SK-N-SH treated with all-trans-retinoic acid at 6 μM for 48 hours (cell line): Measurements from ENCODE around the gene POU6F2.
"Not testable (repeated sequence)": the region's sequence is repeated elsewhere in the genome, so short reads cannot be mapped to it uniquely, and the experiment has no call there.

ENCODE experiments used
- ATAC-seq: fragments of 200-7000 bp; cut with Tn5 transposase; 3 replicates; pipeline ENCODE4 v1.9.1; 2020; ENCODE audit warnings: mild to moderate bottlenecking, moderate library complexity
- ARNTL ChIP-seq: fragments of 450-650 bp; formaldehyde crosslinking; IDR thresholded peaks from 2 replicates; pipeline ENCODE4 v1.5.0; 2020; ENCODE audit warnings: low read depth, mild to moderate bottlenecking, moderate library complexity, borderline replicate concordance
- BACH2 ChIP-seq: fragments of 250-450 bp; sonication (Bioruptor Pico); IDR thresholded peaks from 2 replicates; pipeline ENCODE4 v1.9.0; 2021; ENCODE audit warnings: mild to moderate bottlenecking, borderline replicate concordance
- CSDC2 ChIP-seq: fragments of 250-450 bp; sonication (Bioruptor Pico); IDR thresholded peaks from 2 replicates; pipeline ENCODE4 v1.5.0; 2020; ENCODE audit warnings: mild to moderate bottlenecking, moderate library complexity
- CSRNP3 ChIP-seq: fragments of 250-450 bp; sonication (Bioruptor Pico); IDR thresholded peaks from 2 replicates; pipeline ENCODE4 v1.5.1; 2021; ENCODE audit warnings: mild to moderate bottlenecking, moderate library complexity
- ESRRG ChIP-seq: fragments of 250-450 bp; sonication (Bioruptor Pico); IDR thresholded peaks from 2 replicates; pipeline ENCODE4 v1.6.1; 2021; ENCODE audit warnings: mild to moderate bottlenecking
- GLIS3 ChIP-seq: fragments of 250-450 bp; sonication (Bioruptor Pico); IDR thresholded peaks from 2 replicates; pipeline ENCODE4 v1.5.0; 2020; ENCODE audit warnings: mild to moderate bottlenecking, moderate library complexity
- OSR1 ChIP-seq: fragments of 250-450 bp; sonication (Bioruptor Pico); IDR thresholded peaks from 2 replicates; pipeline ENCODE4 v1.8.0; 2022; ENCODE audit warnings: moderate library complexity, mild to moderate bottlenecking, inconsistent platforms
- PATZ1 ChIP-seq: fragments of 250-450 bp; sonication (Bioruptor Pico); IDR thresholded peaks from 2 replicates; pipeline ENCODE4 v1.8.0; 2020; ENCODE audit warnings: mild to moderate bottlenecking, moderate library complexity, borderline replicate concordance
- POU6F1 ChIP-seq: fragments of 250-450 bp; sonication (Bioruptor Pico); IDR thresholded peaks from 2 replicates; pipeline ENCODE4 v1.8.0; 2021; ENCODE audit warnings: low read depth, mild to moderate bottlenecking, moderate library complexity, borderline replicate concordance
- PPARA ChIP-seq: fragments of 250-450 bp; sonication (Bioruptor Pico); IDR thresholded peaks from 2 replicates; pipeline ENCODE4 v1.5.0; 2020; ENCODE audit warnings: mild to moderate bottlenecking, borderline replicate concordance
- SNAI2 ChIP-seq: fragments of 250-450 bp; sonication (Bioruptor Pico); IDR thresholded peaks from 2 replicates; pipeline ENCODE4 v1.5.0; 2020; ENCODE audit warnings: mild to moderate bottlenecking, moderate library complexity
- TCF4 ChIP-seq: fragments of 250-450 bp; sonication (Bioruptor Pico); IDR thresholded peaks from 2 replicates; pipeline ENCODE4 v1.8.0; 2021; ENCODE audit warnings: mild to moderate bottlenecking, moderate library complexity, borderline replicate concordance
- TOX ChIP-seq: fragments of 250-450 bp; sonication (Bioruptor Pico); IDR thresholded peaks from 2 replicates; pipeline ENCODE4 v1.8.0; 2021; ENCODE audit warnings: mild to moderate bottlenecking, moderate library complexity, borderline replicate concordance
- TSHZ2 ChIP-seq: fragments of 250-450 bp; sonication (Bioruptor Pico); IDR thresholded peaks from 2 replicates; pipeline ENCODE4 v1.5.0; 2020; ENCODE audit warnings: mild to moderate bottlenecking, moderate library complexity
- ZC3H10 ChIP-seq: fragments of 250-450 bp; sonication (Bioruptor Pico); IDR thresholded peaks from 2 replicates; pipeline ENCODE4 v1.5.1; 2021; ENCODE audit warnings: mild to moderate bottlenecking, moderate library complexity
- ZFP3 ChIP-seq: fragments of 250-450 bp; sonication (Bioruptor Pico); IDR thresholded peaks from 2 replicates; pipeline ENCODE4 v1.5.0; 2020; ENCODE audit warnings: mild to moderate bottlenecking, moderate library complexity
- ZFP30 ChIP-seq: fragments of 450-650 bp; formaldehyde crosslinking; IDR thresholded peaks from 2 replicates; pipeline ENCODE4 v1.5.0; 2022; ENCODE audit warnings: mild to moderate bottlenecking, moderate library complexity
- ZNF565 ChIP-seq: fragments of 450-650 bp; formaldehyde crosslinking; conservative IDR thresholded peaks from 2 replicates; pipeline ENCODE4 v1.5.0; 2020; ENCODE audit warnings: low read depth, mild to moderate bottlenecking, moderate library complexity
- ZNF70 ChIP-seq: fragments of 450-650 bp; formaldehyde crosslinking; IDR thresholded peaks from 2 replicates; pipeline ENCODE4 v1.5.0; 2020; ENCODE audit warnings: mild to moderate bottlenecking, moderate library complexity
- ZNF8 ChIP-seq: fragments of 450-650 bp; formaldehyde crosslinking; IDR thresholded peaks from 2 replicates; pipeline ENCODE4 v1.5.0; 2020; ENCODE audit warnings: mild to moderate bottlenecking, moderate library complexity

The POU6F2 gene

GRCh38 chr7:38940774-38941173 lies 36.9 kb upstream of the POU6F2 start (continued):
- no peak for TF ChIP-seq ZNF8
- TF ChIP-seq CSDC2 (CRISPR knock-in tag): no peak
- no peak for TF ChIP-seq TCF4 (CRISPR knock-in tag)
- no peak for TF ChIP-seq ZNF565 (CRISPR knock-in tag)
- TF ChIP-seq ZNF70: no peak
- no peak for TF ChIP-seq POU6F1
- no peak for TF ChIP-seq ARNTL
- no peak for TF ChIP-seq TOX (CRISPR knock-in tag)
- TF ChIP-seq BACH2 (CRISPR knock-in tag): no peak
- TF ChIP-seq ESRRG (CRISPR knock-in tag): no peak
- TF ChIP-seq ZC3H10 (CRISPR knock-in tag): no peak
- TF ChIP-seq OSR1: no peak

GRCh38 chr7:38942431-38943051 lies 35.2 kb upstream of the POU6F2 start:
- ATAC-seq: no peak
- TF ChIP-seq TSHZ2 (CRISPR knock-in tag) (no peak), ZFP3 (no peak), CSDC2 (CRISPR knock-in tag) (no peak), ZFP30 (CRISPR knock-in tag) (no peak), GLIS3 (CRISPR knock-in tag) (no peak), PPARA (CRISPR knock-in tag) (no peak), BACH2 (CRISPR knock-in tag) (no peak), SNAI2 (no peak), CSRNP3 (CRISPR knock-in tag) (no peak), ARNTL (no peak), POU6F1 (no peak), OSR1 (no peak), TCF4 (CRISPR knock-in tag) (no peak), ESRRG (CRISPR knock-in tag) (no peak), ZNF8 (no peak), PATZ1 (CRISPR knock-in tag) (no peak)

GRCh38 chr7:38947541-38947940 lies 30.2 kb upstream of the POU6F2 start:
- not testable (repeated sequence) for ATAC-seq

- no peak for ATAC-seq
- no peak for TF ChIP-seq ZNF565 (CRISPR knock-in tag)
- no peak for TF ChIP-seq CSRNP3 (CRISPR knock-in tag)
- no peak for TF ChIP-seq ESRRG (CRISPR knock-in tag)
- no peak for TF ChIP-seq SNAI2
- no peak for TF ChIP-seq PPARA (CRISPR knock-in tag)
- no peak; the same call in 1 of the 2 replicates for TF ChIP-seq BACH2 (CRISPR knock-in tag)
- TF ChIP-seq GLIS3 (CRISPR knock-in tag): no peak
- no peak for TF ChIP-seq TCF4 (CRISPR knock-in tag)
- TF ChIP-seq ZC3H10 (CRISPR knock-in tag): no peak
- TF ChIP-seq PATZ1 (CRISPR knock-in tag): no peak
- no peak for TF ChIP-seq OSR1
These were observed 27.4 kb upstream of the POU6F2 start for GRCh38 chr7:38950309-38950708.
